ENCODE results near the gene OR10A6. TPM values are rescaled to one million over a fixed set of nuclear protein-coding genes. Genes with fewer than 3 reads are reported as not detected.

OR10A6 gene
- total and polyA plus RNA-seq, 10 of the 15 experiments (the other 5 are each of a cell fraction or from before 2014, with no cell fraction given) = not detected

GRCh38 chr11:7965386-7965785 lies 34.3 kb upstream of the OR10A6 start, which contains the start of gene NLRP10:
Gene NLRP10, minus strand, starts transcription at chr11:7965447. Its CDS starts 1,952 bp downstream, at chr11:7963495.
- no peak within 1 kb of the TSS for H3K4me2 ChIP-seq (ENCODE audit: control insufficient read depth, insufficient read depth)
- no peaks in the 10 kb centered on the region for H3K4me1 ChIP-seq (ENCODE audit: control insufficient read depth, insufficient read depth, low read length)
- 8% methylated on average over 1 of the region's 1 CpG for WGBS (ENCODE audit: insufficient coverage, insufficient replicate concordance, low lambda C conversion rate, missing lambda C conversion rate)
- FAIRE-seq (no peak), ATAC-seq (no peak), DNase-seq (ENCODE audit: low read depth, low spot score) (no peak)
- TF ChIP-seq SMC3 (IDR thresholded peaks at IDR 0.05; ENCODE audit: borderline replicate concordance, low read length) (no peak), RAD21 (IDR thresholded peaks at IDR 0.05; ENCODE audit: insufficient read depth, low read depth, low read length) (no peak), FOXK2 (IDR thresholded peaks at IDR 0.05) (no peak), SPI1 (IDR thresholded peaks at IDR 0.05; ENCODE audit: borderline replicate concordance, insufficient read depth, low read depth, low read length) (no peak), TARDBP (IDR thresholded peaks at IDR 0.05; ENCODE audit: borderline replicate concordance) (no peak)
- H3K79me2 ChIP-seq (ENCODE audit: control insufficient read depth, insufficient read depth, low read length) = no peaks in the 10 kb centered on the region
- no peak within 1 kb of the TSS for H3K4me3 ChIP-seq
- CTCF ChIA-PET = interaction anchor here (0.8 to 1.6 kb wide), 2 partner anchors 22 to 56 kb away, joined by 3 read pairs; partner anchors contain the start of gene EIF3F
- H4K20me1 ChIP-seq (ENCODE audit: control insufficient read depth, insufficient read depth) = no peaks in the 10 kb centered on the region
- POLR2A ChIA-PET = no interaction called here
- H3K9me3 ChIP-seq (replicated peaks; ENCODE audit: control insufficient read depth, insufficient read depth, low read length) = no peaks in the 10 kb centered on the region
- H2AFZ ChIP-seq (ENCODE audit: control insufficient read depth, low read depth, low read length) = no peak within 1 kb of the TSS
- in situ Hi-C loops (cut with MboI) (no loop called here), intact Hi-C loops (cut with micrococcal nuclease; ENCODE audit: unreplicated experiment) (no loop called here)
- SMC1A ChIA-PET (ENCODE audit: uncharacterized antibody, unreplicated experiment) = interaction anchor here (0.8 to 1.0 kb wide), 3 partner anchors 16 to 24 kb away, joined by 3 to 5 read pairs (median 4); no protein-coding TSS in a partner anchor
- H3K9ac ChIP-seq (ENCODE audit: control insufficient read depth, insufficient read depth, low read length) = no peak within 1 kb of the TSS
- H3K27me3 ChIP-seq (replicated peaks in 1 of 2; ENCODE audit: control insufficient read depth in 2 of 2, insufficient read depth in 2 of 2, low read length in 1 of 2) = peaks cover 0 to 1% of the 10 kb centered on the region in 2 experiments; a peak in 1 of 4 replicates
- no TSS peak for BruUV-seq (replicated peaks)
- H3K36me3 ChIP-seq (ENCODE audit: control insufficient read depth in 2 of 2, insufficient read depth in 2 of 2, low read length in 1 of 2) = no peaks in the 10 kb centered on the region
- RAD21 ChIA-PET (ENCODE audit: unreplicated experiment) = no interaction called here
- no peak within 1 kb of the TSS for H3K27ac ChIP-seq (ENCODE audit: control insufficient read depth, insufficient read depth)

GRCh38 chr11:7964873-7965272 lies 33.8 kb upstream of the OR10A6 start:
- no peak overlapping the region for H3K4me3 ChIP-seq
- H3K4me2 ChIP-seq (ENCODE audit: control insufficient read depth, insufficient read depth) = no peak overlapping the region
- no peak overlapping the region for H3K9ac ChIP-seq (ENCODE audit: control insufficient read depth, insufficient read depth, low read length)
- FAIRE-seq (no peak), ATAC-seq (no peak), DNase-seq (ENCODE audit: low read depth, low spot score) (no peak)
- no peaks in the 10 kb centered on the region for H3K9me3 ChIP-seq (replicated peaks; ENCODE audit: control insufficient read depth, insufficient read depth, low read length)
- intact Hi-C loops (cut with micrococcal nuclease; ENCODE audit: unreplicated experiment) (no loop called here), in situ Hi-C loops (cut with MboI) (no loop called here)
- CTCF ChIA-PET = interaction anchor here (0.8 to 1.6 kb wide), 2 partner anchors 22 to 56 kb away, joined by 3 read pairs; partner anchors contain the start of gene EIF3F
- H3K4me1 ChIP-seq (ENCODE audit: control insufficient read depth, insufficient read depth, low read length) = no peaks in the 10 kb centered on the region
- no TSS peak for BruUV-seq (replicated peaks)
- RAD21 ChIA-PET (ENCODE audit: unreplicated experiment) = no interaction called here
- H3K79me2 ChIP-seq (ENCODE audit: control insufficient read depth, insufficient read depth, low read length) = no peaks in the 10 kb centered on the region
- H3K27ac ChIP-seq (ENCODE audit: control insufficient read depth, insufficient read depth) = no peak overlapping the region
- POLR2A ChIA-PET = no interaction called here
- SMC1A ChIA-PET (ENCODE audit: uncharacterized antibody, unreplicated experiment) = interaction anchor here (0.8 to 1.0 kb wide), 3 partner anchors 15 to 24 kb away, joined by 3 to 5 read pairs (median 4); no protein-coding TSS in a partner anchor
- H2AFZ ChIP-seq (ENCODE audit: control insufficient read depth, low read depth, low read length) = no peak overlapping the region
- H3K27me3 ChIP-seq (replicated peaks in 1 of 2; ENCODE audit: control insufficient read depth in 2 of 2, insufficient read depth in 2 of 2, low read length in 1 of 2) = peaks cover 0 to 1% of the 10 kb centered on the region in 2 experiments; a peak in 1 of 4 replicates
- TF ChIP-seq TBL1XR1 (IDR thresholded peaks at IDR 0.05; ENCODE audit: low read depth, low read length) = no peak
- TF ChIP-seq TCF12 (IDR thresholded peaks at IDR 0.05; ENCODE audit: low read depth, low read length) = no peak
- no peak for TF ChIP-seq HDAC6 (IDR thresholded peaks at IDR 0.05; ENCODE audit: unreplicated experiment)
- no peak for TF ChIP-seq CREM (IDR thresholded peaks at IDR 0.05; ENCODE audit: low read depth)
- TF ChIP-seq NRF1 (conservative IDR thresholded peaks at IDR 0.05; ENCODE audit: low read depth, low read length) = no peak
- H4K20me1 ChIP-seq (ENCODE audit: control insufficient read depth, insufficient read depth) = no peaks in the 10 kb centered on the region
- H3K36me3 ChIP-seq (ENCODE audit: control insufficient read depth in 2 of 2, insufficient read depth in 2 of 2, low read length in 1 of 2) = no peaks in the 10 kb centered on the region

All from GM12878 (cell line).